KG1 (cell line): ENCODE results near the gene ERC2.
"Not testable (repeated sequence)": the region's sequence is repeated elsewhere in the genome, so short reads cannot be mapped to it uniquely, and the experiment has no call there.

ENCODE experiments used
- DNase-seq: peaks from one replicate; lab custom pipeline; 2025; lab: John Stamatoyannopoulos, UW

The ERC2 gene

DNA sequence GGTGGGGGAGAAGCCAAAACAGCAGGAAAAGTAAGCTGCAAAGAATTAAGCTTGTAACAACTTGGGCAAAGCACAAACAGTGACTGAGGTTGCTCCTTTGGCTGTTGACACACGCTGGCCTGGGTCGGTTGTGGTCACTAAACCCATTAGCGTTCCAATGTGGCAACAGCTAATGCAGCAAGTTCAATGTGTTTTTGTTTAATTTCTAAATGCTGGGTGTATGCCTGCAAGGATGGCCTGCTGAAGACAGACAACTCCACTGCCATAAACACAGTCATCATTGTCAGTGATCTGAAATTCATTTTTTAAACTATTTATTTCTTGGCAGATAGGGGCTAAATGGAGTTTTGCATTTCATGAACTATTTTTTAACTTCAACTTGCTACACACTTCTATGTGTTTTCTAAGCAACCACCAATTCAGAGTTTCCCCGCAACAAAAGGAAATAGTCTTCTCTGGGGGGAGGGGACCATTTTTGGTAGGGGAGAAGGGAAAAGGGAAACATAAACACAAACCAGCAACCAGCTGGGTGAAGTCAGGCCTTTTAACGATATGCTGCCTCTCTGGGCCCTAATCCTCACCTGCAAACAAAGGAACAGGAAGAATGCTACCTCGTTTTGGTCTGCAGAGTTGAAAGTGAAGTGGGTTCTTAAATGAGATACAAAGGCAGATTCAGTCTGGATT lies 946.4 kb downstream of the ERC2 start:
- no peak for DNase-seq

DNA sequence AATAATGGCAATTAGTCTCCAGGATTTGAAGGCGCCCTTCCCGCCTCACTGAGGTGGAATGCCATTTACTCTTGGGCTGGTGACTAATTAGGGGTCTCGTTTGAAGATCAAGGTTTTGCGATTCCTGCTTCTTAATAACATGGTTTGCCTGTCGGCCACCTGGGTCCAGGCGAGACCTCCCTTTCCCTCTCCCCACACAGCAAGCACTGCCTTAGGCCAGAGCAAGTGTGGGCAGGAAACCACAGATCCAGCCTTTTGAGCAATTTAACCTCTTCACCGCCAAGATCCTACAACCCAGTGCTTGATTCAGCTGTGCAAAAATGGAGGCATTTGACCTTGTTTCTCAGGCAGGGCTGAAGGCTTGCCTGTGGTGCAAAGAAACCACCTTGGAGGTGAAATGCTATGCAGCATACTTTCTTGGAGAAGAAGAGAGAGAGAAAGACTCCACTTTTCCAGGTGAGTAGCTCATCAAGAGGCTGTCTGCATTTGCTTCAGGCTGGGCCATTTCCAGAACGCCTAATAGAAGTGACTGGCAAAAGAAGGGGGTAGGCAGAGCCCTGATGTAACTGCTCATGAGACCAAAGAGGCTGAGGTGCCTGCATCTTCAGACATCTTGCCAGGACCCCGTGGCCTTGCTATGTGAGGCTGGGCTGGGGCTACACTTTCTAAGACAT lies 947.1 kb downstream of the ERC2 start:
- no peak for DNase-seq

DNA sequence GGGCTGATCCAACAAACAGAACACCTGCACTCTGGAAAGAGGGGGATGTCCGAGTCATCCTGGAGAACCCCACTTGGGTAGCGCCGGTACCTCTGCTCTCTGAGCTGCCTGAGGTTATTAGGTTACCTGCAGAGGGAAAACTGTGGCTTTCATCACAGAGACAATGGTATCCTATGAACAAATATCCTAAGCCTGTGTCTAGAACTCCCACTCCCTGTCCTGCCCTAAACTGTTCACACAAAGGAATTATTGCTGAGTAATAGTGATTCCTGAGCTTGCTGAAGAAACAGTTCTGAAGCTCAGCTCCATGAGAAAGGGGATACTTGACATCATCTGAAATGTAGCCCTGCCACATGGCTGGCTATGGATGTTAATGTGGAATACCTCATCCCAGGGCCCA lies 949.2 kb downstream of the ERC2 start:
- no peak for DNase-seq

DNA sequence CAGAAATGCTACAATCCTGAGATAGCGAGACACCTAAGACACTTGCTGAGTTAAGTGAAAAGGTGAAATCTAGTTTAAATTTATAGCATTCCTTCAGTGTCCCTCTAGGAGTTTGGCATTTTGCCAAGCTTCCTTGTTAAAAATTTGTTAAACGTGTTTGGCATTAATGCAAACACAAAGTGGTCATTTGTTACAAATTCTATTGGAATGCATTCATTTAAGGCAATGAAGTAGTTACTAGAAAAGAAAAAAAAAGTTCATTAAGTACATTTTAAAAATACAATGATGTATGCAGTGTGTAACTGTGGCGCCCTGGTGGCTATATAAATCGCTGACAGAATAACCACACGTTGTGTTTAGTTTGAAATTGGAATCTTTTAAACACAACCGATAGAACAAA lies 949.8 kb downstream of the ERC2 start:
- no peak for DNase-seq

- DNase-seq: no peak
Measured at GRCh38 chr3:55516392-55517030, 951.8 kb downstream of the ERC2 start.

GRCh38 chr3:55515550-55516246 lies 952.6 kb downstream of the ERC2 start:
- no peak for DNase-seq

DNA sequence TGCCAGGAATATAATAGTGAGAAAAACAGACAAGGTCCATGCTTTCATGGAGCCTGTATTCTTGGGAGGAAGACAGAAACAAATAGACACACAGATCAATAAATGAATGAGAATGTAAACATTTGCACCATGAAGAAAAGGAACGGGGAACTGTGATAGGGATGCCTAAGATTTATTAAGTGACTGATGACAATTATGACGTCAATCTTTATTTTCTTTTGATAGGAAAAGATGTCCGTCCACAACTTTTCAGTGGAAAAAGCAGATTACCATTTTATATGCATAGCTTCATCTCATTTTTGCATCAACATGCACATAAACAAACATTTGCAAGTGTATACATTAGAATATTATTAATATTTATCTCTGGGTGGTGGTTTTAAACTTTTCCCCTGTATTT lies 953.3 kb downstream of the ERC2 start:
- DNase-seq: no peak

DNA sequence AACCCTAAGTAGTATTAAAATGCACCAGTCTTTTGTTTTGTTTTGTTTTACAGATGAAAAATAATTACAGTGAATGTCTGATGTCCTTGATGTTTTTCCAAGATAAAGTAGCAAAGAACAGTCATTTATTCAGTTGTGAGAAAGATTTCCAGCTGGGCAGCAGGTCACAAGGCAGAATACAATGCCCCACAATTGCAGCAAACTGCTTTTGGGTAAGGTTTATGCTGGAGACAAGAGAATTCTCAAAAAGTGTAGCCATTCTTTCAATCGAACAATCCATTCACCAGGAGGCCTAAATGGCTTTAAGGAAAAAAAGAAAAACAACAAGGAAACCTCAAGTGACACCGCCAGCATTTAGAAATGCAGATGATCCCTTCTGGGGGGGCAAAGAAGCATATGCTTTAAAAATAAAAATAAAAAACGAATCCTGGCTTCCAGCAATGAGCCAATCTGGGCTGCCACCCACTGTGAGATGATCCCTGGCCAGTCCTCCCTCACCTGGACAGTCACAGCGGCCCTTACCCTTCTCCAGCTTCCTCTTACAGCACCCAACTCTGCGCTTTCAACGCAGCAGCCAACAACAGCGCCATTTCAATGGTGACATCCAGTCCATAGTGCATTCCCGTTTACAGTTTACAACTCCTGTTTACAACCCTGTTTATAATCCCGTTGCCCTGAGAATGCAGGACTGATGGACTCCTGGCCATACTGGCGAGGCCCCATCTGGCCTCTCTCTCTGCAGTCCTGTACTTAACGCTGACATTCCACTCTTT lies 955.5 kb downstream of the ERC2 start:
- DNase-seq: no peak

DNA sequence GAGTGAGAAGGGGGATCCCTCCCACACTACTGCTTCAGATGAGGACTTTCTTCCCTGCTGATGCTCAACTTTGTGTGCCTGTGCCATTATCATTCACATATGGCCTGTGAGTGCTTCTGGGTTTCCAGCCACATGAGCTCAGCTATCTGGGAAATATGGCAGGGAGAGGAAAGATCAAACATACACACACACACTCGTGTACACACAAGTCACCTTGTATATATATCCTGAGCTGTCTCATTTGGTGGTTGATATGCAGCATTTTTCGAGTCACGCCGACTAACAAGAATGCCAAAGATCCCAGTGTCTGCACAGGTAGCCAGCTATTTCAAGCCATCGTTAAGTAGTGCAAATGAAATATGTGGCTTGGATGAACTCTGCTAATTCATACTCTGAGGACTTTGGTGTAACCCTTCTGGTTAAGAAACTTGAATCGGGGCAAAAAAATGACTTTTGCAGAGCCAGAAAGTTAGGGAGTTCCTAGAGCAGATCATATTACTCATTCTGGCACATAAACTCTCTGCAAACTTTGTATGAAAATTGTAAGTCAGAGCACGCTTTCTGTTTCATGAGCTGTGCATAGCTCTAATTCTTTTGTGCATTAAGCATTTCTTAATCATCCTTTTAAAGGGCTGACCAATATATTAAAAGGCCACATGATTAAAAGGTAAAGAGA lies 956.2 kb downstream of the ERC2 start:
- DNase-seq: no peak

- no peak for DNase-seq
Measured at GRCh38 chr3:55508335-55508734, 959.9 kb downstream of the ERC2 start.

- DNase-seq: no peak
Measured at GRCh38 chr3:55507808-55508207, 960.5 kb downstream of the ERC2 start.

DNA sequence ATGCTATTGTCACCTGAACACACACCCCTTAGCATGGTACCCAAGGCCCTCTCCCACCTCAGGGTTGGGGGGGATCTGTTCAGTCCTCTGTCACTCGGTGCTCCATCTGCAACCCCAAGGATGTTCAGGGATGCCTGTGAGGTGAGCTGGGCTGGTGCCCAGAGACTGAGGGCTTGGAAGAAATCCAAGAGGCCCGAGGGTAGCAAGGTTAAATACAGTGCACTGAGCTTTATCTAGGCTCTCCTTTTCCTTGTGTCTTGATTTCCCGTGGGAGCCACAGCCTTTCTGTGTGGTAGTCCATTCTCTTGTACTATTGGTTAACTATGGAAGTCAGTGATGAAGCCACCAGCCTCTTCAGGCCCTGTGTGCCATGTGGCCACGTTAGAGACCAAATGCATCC lies 962.5 kb downstream of the ERC2 start:
- DNase-seq: no peak

DNA sequence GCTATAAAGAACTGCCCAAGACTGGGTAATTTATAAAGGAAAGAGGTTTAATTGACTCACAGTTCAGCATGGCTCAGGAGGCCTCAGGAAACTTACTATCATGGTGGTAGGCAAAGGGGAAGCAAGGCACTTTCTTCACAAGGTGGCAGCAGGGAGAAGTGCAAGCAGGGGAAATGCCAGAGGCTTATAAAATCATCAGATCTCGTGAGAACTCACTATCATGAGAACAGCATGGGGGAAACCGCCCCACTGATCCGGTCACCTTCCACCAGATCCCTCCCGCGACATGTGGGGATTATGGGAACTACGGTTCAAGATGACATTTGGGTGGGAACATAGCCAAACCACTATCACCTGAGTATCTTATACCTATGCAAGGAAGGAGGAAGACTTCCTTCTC lies 963.2 kb downstream of the ERC2 start:
- DNase-seq: not testable (repeated sequence)

DNA sequence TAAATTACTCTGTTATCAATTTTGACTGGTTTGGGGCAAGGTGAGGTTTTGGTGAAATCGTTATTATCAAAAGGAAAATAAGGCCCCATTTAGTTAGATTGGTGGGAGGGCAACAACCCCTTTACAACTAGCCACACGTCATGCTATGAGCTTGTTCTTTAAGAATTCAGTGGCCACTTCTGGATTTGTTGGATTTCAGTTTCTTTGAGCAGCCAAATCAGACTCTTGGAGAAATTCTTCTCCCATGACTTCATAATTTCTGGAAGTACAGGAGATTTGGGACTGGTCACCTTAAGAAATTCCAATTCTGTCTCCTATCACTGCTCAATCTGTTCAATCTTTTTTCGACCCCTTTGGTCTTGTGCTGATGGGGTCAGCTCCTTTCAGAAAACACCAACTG lies 966.4 kb downstream of the ERC2 start:
- no peak for DNase-seq

DNA sequence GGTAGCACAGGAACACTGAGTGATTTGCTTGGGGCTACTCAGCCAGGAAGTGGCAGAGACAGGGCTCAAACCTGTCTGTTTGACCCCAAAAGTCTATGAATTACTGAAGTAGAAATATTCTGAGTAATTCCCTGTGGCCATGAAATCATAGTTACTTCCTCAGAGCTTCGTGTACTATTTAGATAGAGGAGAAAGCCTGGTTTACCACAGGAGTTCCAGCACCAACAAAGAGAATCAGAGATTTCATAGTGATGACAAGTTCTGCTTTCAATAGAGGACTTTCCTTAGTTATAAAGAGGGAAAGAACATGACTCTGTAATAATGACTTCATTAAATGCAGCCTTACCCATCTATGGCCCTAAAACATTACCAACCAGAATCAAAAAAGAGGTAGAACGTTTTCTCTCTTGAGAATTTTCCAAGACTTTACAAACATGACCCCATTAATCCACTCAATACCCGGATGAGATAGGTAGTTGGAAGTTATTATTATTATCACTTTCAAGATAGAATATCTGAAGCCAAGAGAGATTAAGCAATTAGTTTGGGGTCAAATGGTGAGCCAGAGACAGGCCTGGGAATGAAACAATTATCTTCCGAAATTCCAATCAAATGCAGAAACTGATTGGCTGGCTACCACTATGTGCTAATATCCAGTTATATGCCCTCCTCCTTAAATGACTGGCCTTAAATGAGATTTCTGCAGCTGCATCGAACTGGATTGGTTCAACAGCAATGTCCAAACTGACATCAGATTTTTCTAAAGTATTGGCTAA lies 967.5 kb downstream of the ERC2 start:
- DNase-seq: no peak

- no peak for DNase-seq
Measured at GRCh38 chr3:55498520-55498919, 969.7 kb downstream of the ERC2 start.

DNA sequence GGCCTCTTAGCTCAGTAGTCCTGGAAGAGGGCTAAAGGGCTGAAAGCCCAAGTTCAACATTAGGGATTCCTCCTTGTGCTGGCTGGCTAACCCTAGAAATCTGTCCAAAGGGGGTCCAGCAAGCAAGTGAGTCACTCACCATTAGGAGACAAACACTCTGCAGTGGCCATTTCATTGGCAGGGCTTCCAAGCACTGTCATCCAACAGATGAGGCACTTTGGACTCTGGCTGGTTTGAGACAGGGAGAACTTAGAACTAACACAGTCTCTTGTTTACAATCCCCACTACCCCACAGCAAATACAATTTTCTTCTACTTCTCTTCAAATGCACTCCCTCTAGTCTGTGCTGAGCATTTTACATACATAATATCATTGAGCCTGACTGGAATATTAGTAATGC lies 971.0 kb downstream of the ERC2 start:
- DNase-seq: no peak

DNA sequence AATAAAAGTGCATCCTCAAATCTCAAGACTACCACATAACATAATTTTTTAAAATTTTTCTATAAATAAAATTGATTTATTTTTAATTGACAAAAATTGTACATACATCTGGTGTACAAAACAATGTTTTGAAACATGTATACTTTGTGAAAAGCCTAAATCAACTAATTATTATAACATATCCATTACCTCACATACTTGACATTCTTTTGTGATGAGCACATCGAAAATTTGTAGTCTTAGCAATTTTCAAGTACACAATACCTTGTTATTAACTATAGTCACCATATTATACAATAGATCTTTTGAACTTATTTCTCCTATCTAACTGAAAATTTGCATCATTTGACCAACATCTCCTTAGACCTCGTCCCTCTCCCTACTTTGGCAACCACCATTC lies 973.3 kb downstream of the ERC2 start:
- no peak for DNase-seq

DNA sequence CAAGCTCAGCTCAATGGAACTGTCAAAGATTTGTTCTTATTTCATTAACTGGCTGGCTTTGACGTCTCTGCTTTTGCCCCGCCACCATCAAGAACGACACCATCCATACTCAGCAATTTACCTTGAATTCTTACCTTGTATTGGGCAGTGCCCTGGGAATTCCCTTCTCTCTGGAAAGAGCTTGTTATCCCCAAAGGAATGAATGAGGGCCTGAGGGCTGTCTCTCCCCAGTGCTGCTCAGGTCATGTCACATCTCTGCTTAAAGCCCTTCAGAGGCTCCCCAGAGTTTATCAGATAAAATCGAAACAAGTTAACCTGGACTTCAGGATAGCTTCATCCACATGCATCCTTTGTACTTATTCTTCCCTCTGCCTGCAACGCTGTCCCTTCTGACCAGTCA lies 975.3 kb downstream of the ERC2 start:
- DNase-seq: no peak

GRCh38 chr3:55491296-55491816 lies 976.9 kb downstream of the ERC2 start:
- DNase-seq: no peak
